ENCODE data around the gene GSDMA. TPM values are rescaled to one million over a fixed set of nuclear protein-coding genes. Genes with fewer than 3 reads are reported as not detected.

GSDMA gene
- total RNA-seq, 1 experiment from 2014 or later, result not detected

GRCh38 chr17:40025559-40025958 lies 62.8 kb downstream of the GSDMA start:
- H3K36me3 Mint-ChIP-seq (ENCODE audit: insufficient read depth in 1 of 3, low read depth in 3 of 3), result peaks cover 34 to 74% (median 66%) of the 10 kb centered on the region in 3 experiments; a peak in 6 of 7 replicates
- Histone ChIP-seq H3K4ac (ENCODE audit: low read depth, low read length) (no peak overlapping the region), H3K27ac (ENCODE audit: insufficient read length, low read depth, low read length) (no peak overlapping the region), H2BK15ac (ENCODE audit: low read depth, low read length) (no peak overlapping the region), H3K23me2 (ENCODE audit: insufficient read length, low read depth, low read length, poor library complexity, severe bottlenecking) (no peaks in the 10 kb centered on the region), H3K27me3 (ENCODE audit: insufficient read depth, low read length) (no peaks in the 10 kb centered on the region), H4K8ac (replicated peaks; ENCODE audit: insufficient read length, low read depth, low read length) (no peak overlapping the region), H2BK120ac (ENCODE audit: low read depth, low read length, poor library complexity, severe bottlenecking) (no peak overlapping the region), H4K20me1 (ENCODE audit: control insufficient read depth, insufficient read depth, insufficient read length) (no peaks in the 10 kb centered on the region), H3K79me2 (ENCODE audit: insufficient read depth, low read length) (no peaks in the 10 kb centered on the region), H3K23ac (ENCODE audit: insufficient read length, low read depth, low read length) (no peak overlapping the region), H3K79me1 (ENCODE audit: insufficient read depth, low read depth, low read length, poor library complexity, severe bottlenecking) (no peaks in the 10 kb centered on the region), H3K9ac (ENCODE audit: extremely low read depth, insufficient read length, low read length) (no peak overlapping the region), H3K4me1 (ENCODE audit: insufficient read depth, low read length) (no peaks in the 10 kb centered on the region), H3K9me3 (ENCODE audit: control insufficient read depth, low read depth, low read length) (no peaks in the 10 kb centered on the region), H3K18ac (ENCODE audit: insufficient read length, low read depth, low read length) (no peak overlapping the region), H3K4me2 (ENCODE audit: insufficient read depth, insufficient read length, low read length) (no peak overlapping the region), H4K5ac (ENCODE audit: insufficient read length, low read depth, low read length) (no peak overlapping the region), H2BK5ac (ENCODE audit: insufficient read length, low read length) (no peak overlapping the region), H2BK12ac (ENCODE audit: insufficient read length, low read depth, low read length) (no peak overlapping the region), H2BK20ac (ENCODE audit: low read depth, low read length, poor library complexity, severe bottlenecking) (no peak overlapping the region), H2AK5ac (ENCODE audit: insufficient read length, low read length) (no peak overlapping the region), H3K14ac (ENCODE audit: insufficient read depth, low read length) (no peak overlapping the region), H4K91ac (ENCODE audit: insufficient read length, low read depth, low read length) (no peak overlapping the region), H2AFZ (ENCODE audit: low read length) (no peak overlapping the region), H3T11ph (ENCODE audit: low read length) (no peak overlapping the region), H3K56ac (ENCODE audit: insufficient read length, low read depth, low read length) (no peak overlapping the region)
- H3K27ac Mint-ChIP-seq, result no peak overlapping the region; a peak in 2 of 7 replicates
- TF ChIP-seq CTCF (conservative IDR thresholded peaks at IDR 0.05), result no peak
- H3K4me1 Mint-ChIP-seq, result peaks cover 1 to 7% of the 10 kb centered on the region in 2 experiments; a peak in 2 of 4 replicates
- no peaks in the 10 kb centered on the region for H3K9me3 Mint-ChIP-seq
- WGBS (ENCODE audit: extremely low coverage, insufficient read length, low lambda C conversion rate), result no CpG with 5 or more reads among the region's 2 CpGs
- no peak for DNase-seq
- no peaks in the 10 kb centered on the region for H3K27me3 Mint-ChIP-seq (ENCODE audit: low read depth)
- H3K4me3 Mint-ChIP-seq, result no peak overlapping the region

Measured in H9 (cell line).